B cell (primary cell): ENCODE results near the gene RBM17.

ENCODE experiments used
- CTCF ChIP-seq: fragments of 200-600 bp; IDR thresholded peaks from one replicate; pipeline ENCODE4 v1.8.0; 2022; ENCODE audit warnings: antibody characterized with exemption, mild to moderate bottlenecking
- EZH2 ChIP-seq: IDR thresholded peaks from 2 replicates; pipeline ENCODE4 v1.6.1; 2012; ENCODE audit warnings: borderline replicate concordance, low read depth, mild to moderate bottlenecking, moderate library complexity, low read length; ENCODE audit not compliant: insufficient read depth, poor library complexity, severe bottlenecking

GRCh38 chr10:6123532-6123931 is 34.7 kb downstream of the RBM17 start:
- no peak for TF ChIP-seq CTCF
- TF ChIP-seq EZH2, result no peak
